ENCODE results near the gene TPM1.

- TF ChIP-seq CTCF (IDR thresholded peaks at IDR 0.05) (no peak), POLR2A (IDR thresholded peaks at IDR 0.05) (no peak)
Measured at GRCh38 chr15:63046917-63047760, 4.6 kb downstream of the TPM1 start.
